ENCODE data around the gene GSG1L.
"Not testable (repeated sequence)": the region's sequence is repeated elsewhere in the genome, so short reads cannot be mapped to it uniquely, and the experiment has no call there.

The GSG1L gene

GRCh38 chr16:27979668-27980067 lies 83.8 kb downstream of the GSG1L start:
- not testable (repeated sequence) for DNase-seq

- no peak for DNase-seq
Observed at GRCh38 chr16:27978876-27979275, 84.6 kb downstream of the GSG1L start.

GRCh38 chr16:27977966-27978365 lies 85.5 kb downstream of the GSG1L start:
- no peak for DNase-seq

- no peak for DNase-seq
Observed at GRCh38 chr16:27976990-27977389, 86.5 kb downstream of the GSG1L start.

- no peak for DNase-seq
Observed at GRCh38 chr16:27974896-27975540, 88.5 kb downstream of the GSG1L start.

GRCh38 chr16:27973678-27974077 lies 89.8 kb downstream of the GSG1L start:
- DNase-seq = no peak

GRCh38 chr16:27972500-27972899 lies 91.0 kb downstream of the GSG1L start:
- peak; percentile 30 for DNase-seq

- DNase-seq = no peak
Observed at GRCh38 chr16:27969574-27969973, 93.9 kb downstream of the GSG1L start.

- no peak for DNase-seq
Observed at GRCh38 chr16:27967169-27967568, 96.3 kb downstream of the GSG1L start.

GRCh38 chr16:27966756-27967155 lies 96.8 kb downstream of the GSG1L start:
- DNase-seq = no peak

GRCh38 chr16:27965801-27966200 lies 97.7 kb downstream of the GSG1L start:
- no peak for DNase-seq

GRCh38 chr16:27963471-27963965 lies 100.0 kb downstream of the GSG1L start:
- no peak for DNase-seq

GRCh38 chr16:27962197-27962596 lies 101.3 kb downstream of the GSG1L start:
- no peak for DNase-seq

GRCh38 chr16:27961296-27961620 lies 102.3 kb downstream of the GSG1L start:
- no peak for DNase-seq

- no peak for DNase-seq
Observed at GRCh38 chr16:27960619-27961295, 102.8 kb downstream of the GSG1L start.

- no peak for DNase-seq
Observed at GRCh38 chr16:27959914-27960313, 103.6 kb downstream of the GSG1L start.

GRCh38 chr16:27954191-27954590 lies 109.3 kb downstream of the GSG1L start:
- no peak for DNase-seq

GRCh38 chr16:27952811-27953210 lies 110.7 kb downstream of the GSG1L start:
- DNase-seq = no peak

GRCh38 chr16:27951489-27952120 lies 111.9 kb downstream of the GSG1L start:
- no peak for DNase-seq

- DNase-seq = no peak
Observed at GRCh38 chr16:27950206-27950887, 113.2 kb downstream of the GSG1L start.

GRCh38 chr16:27947696-27948095 lies 115.8 kb downstream of the GSG1L start:
- DNase-seq = no peak

- no peak for DNase-seq
Observed at GRCh38 chr16:27945233-27945973, 118.1 kb downstream of the GSG1L start.

- DNase-seq = no peak
Observed at GRCh38 chr16:27943766-27944165, 119.7 kb downstream of the GSG1L start.

Measured in central memory CD4-positive, alpha-beta T cell (primary cell).